Nephron progenitor cell (in vitro differentiated cells): ENCODE results near the gene IRX4.

Source experiments
- DNase-seq: peaks from one replicate; pipeline ENCODE4 v3.0.0; 2021
- H3K27ac Mint-ChIP-seq: 2 replicates; pipeline ENCODE4 v1.8.0; 2021; ENCODE audit warnings: mild to moderate bottlenecking, moderate library complexity, mixed read lengths
- H3K27me3 Mint-ChIP-seq: 2 replicates; pipeline ENCODE4 v1.8.0; 2021; ENCODE audit warnings: mild to moderate bottlenecking, low read depth, mixed read lengths; ENCODE audit not compliant: poor library complexity
- H3K36me3 Mint-ChIP-seq: 2 replicates; pipeline ENCODE4 v1.8.0; 2021; ENCODE audit warnings: low read depth, mixed read lengths
- H3K4me1 Mint-ChIP-seq: 2 replicates; pipeline ENCODE4 v1.8.0; 2021; ENCODE audit warnings: mixed read lengths
- H3K4me3 Mint-ChIP-seq: 2 replicates; pipeline ENCODE4 v1.8.0; 2021; ENCODE audit warnings: mild to moderate bottlenecking, moderate library complexity, mixed read lengths
- H3K9me3 Mint-ChIP-seq: 2 replicates; pipeline ENCODE4 v1.8.0; 2021; ENCODE audit warnings: mild to moderate bottlenecking, moderate library complexity, mixed read lengths
- CTCF ChIP-seq: fragments of 200-600 bp; sonication (generic); IDR thresholded peaks from 2 replicates; pipeline ENCODE4 v1.5.0; 2021; ENCODE audit warnings: antibody characterized with exemption

The IRX4 gene

GRCh38 chr5:1892685-1893445 lies 10.1 kb upstream of the IRX4 start:
- H3K4me1 Mint-ChIP-seq = peaks cover 21% of the 10 kb centered on the region
- H3K27me3 Mint-ChIP-seq = peaks cover 93% of the 10 kb centered on the region
- H3K36me3 Mint-ChIP-seq = no peaks in the 10 kb centered on the region
- TF ChIP-seq CTCF = no peak
- no peak overlapping the region for H3K27ac Mint-ChIP-seq
- no peak overlapping the region for H3K4me3 Mint-ChIP-seq
- H3K9me3 Mint-ChIP-seq = no peaks in the 10 kb centered on the region
- DNase-seq = no peak

- no peak for DNase-seq
- Mint-ChIP-seq H3K36me3 (no peaks in the 10 kb centered on the region), H3K27me3 (peaks cover 95% of the 10 kb centered on the region), H3K4me3 (no peak overlapping the region), H3K4me1 (peaks cover 21% of the 10 kb centered on the region), H3K27ac (no peak overlapping the region), H3K9me3 (no peaks in the 10 kb centered on the region)
- no peak for TF ChIP-seq CTCF
Measured at GRCh38 chr5:1892211-1892610, 9.5 kb upstream of the IRX4 start.

GRCh38 chr5:1891391-1891790 lies 8.7 kb upstream of the IRX4 start:
- DNase-seq = no peak
- no peak overlapping the region for H3K27ac Mint-ChIP-seq
- no peaks in the 10 kb centered on the region for H3K9me3 Mint-ChIP-seq
- no peak for TF ChIP-seq CTCF
- H3K4me3 Mint-ChIP-seq = no peak overlapping the region
- no peaks in the 10 kb centered on the region for H3K36me3 Mint-ChIP-seq
- H3K4me1 Mint-ChIP-seq = peaks cover 21% of the 10 kb centered on the region
- peaks cover 92% of the 10 kb centered on the region for H3K27me3 Mint-ChIP-seq

GRCh38 chr5:1890296-1890695 lies 7.6 kb upstream of the IRX4 start:
- H3K4me1 Mint-ChIP-seq = peaks cover 27% of the 10 kb centered on the region
- TF ChIP-seq CTCF = no peak
- no peak overlapping the region for H3K27ac Mint-ChIP-seq
- no peak for DNase-seq
- peaks cover 94% of the 10 kb centered on the region for H3K27me3 Mint-ChIP-seq
- H3K9me3 Mint-ChIP-seq = no peaks in the 10 kb centered on the region
- H3K36me3 Mint-ChIP-seq = no peaks in the 10 kb centered on the region
- H3K4me3 Mint-ChIP-seq = no peak overlapping the region

GRCh38 chr5:1889321-1890065 lies 6.8 kb upstream of the IRX4 start:
- no peaks in the 10 kb centered on the region for H3K9me3 Mint-ChIP-seq
- no peak for TF ChIP-seq CTCF
- H3K27me3 Mint-ChIP-seq = peaks cover 94% of the 10 kb centered on the region
- no peak for DNase-seq
- no peak overlapping the region for H3K4me3 Mint-ChIP-seq
- H3K36me3 Mint-ChIP-seq = no peaks in the 10 kb centered on the region
- no peak overlapping the region for H3K27ac Mint-ChIP-seq
- peaks cover 31% of the 10 kb centered on the region for H3K4me1 Mint-ChIP-seq
